GM12801 (cell line): ENCODE measurements around the gene PRPF19.

ENCODE experiments used
- CTCF ChIP-seq: IDR thresholded peaks from one replicate; pipeline ENCODE4 v1.5.1; 2011; ENCODE audit warnings: control low read depth; ENCODE audit not compliant: insufficient read length; ENCODE audit errors: extremely low read depth

The PRPF19 gene

GRCh38 chr11:60950933-60951605, 44.7 kb upstream of the PRPF19 start:
- no peak for TF ChIP-seq CTCF

DNA sequence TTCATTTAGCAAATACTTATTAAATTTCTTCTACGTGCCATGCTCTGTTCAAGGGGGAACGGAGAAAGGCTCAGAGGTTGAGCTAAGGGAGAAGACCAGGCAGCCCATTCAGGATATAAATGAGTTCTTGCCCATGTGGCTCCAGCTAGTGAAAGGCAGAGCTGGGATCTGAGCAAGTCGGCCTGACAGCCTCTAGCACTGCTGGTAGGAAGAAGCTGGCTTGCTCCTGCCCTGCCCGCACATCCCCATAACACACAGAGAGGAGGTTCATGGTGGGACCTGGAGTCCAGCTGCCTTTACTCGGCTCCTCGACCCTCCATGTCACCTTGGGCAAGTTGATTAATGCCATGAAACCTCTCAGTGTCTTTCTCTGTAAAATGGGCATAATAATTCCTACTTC, 43.6 kb upstream of the PRPF19 start:
- no peak for TF ChIP-seq CTCF

DNA sequence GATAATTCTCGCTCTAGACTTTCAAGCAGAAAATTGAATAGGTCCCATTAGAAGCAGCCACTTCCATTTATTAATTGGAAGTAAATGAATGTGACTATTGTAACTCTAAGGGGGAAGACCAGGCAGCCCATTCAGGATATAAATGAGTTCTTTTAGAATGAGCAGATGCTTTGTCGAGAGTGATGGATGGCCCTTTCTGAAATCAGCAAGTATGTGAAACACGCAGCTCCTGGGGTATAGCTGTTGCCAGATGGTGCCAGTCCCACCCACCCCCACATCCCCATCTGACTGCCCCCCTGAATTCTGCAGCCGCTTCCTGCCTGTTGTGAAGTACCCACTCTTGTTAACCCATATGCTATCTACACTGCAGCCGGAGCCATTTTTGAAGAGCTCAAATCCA, 41.9 kb upstream of the PRPF19 start:
- no peak for TF ChIP-seq CTCF

- no peak for TF ChIP-seq CTCF
Observed at GRCh38 chr11:60947700-60948099, 41.3 kb upstream of the PRPF19 start.

- no peak for TF ChIP-seq CTCF
Observed at GRCh38 chr11:60946601-60947264, 40.3 kb upstream of the PRPF19 start.

DNA sequence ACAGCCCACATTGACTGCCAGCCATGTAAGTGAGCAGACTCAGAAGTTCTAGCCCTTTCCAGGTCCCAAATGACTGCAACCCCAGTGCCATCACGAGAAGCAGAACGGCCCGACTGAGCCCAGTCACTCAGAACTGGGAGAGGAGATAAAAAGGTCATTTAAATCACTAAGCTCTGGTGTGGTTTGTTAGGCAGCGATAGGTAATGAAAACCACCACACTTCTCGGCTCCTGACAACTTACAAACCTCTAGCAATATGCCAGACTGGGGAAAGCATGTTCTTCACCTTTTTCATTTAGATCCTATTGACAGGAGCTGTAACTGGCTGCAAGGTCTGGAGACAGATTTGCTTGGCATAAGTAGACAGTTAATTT, 38.9 kb upstream of the PRPF19 start:
- TF ChIP-seq CTCF = no peak

- no peak for TF ChIP-seq CTCF
Observed at GRCh38 chr11:60944490-60945294, 38.3 kb upstream of the PRPF19 start.
